Limb (tissue), 2 donors: ENCODE data around the gene GRK6.

Source experiments
- DNase-seq, 2 donors: peaks; one replicate each; pipeline ENCODE4 v3.0.0-alpha.2; 2016; ENCODE audit errors: extremely low spot score in 2 of 2

Gene GRK6

GRCh38 chr5:177426566-177427210 is at the start of gene GRK6:
TSS of gene GRK6 (plus strand) at chr5:177426676. CDS start at chr5:177426846, 170 bp downstream.
- DNase-seq: no peak

DNA sequence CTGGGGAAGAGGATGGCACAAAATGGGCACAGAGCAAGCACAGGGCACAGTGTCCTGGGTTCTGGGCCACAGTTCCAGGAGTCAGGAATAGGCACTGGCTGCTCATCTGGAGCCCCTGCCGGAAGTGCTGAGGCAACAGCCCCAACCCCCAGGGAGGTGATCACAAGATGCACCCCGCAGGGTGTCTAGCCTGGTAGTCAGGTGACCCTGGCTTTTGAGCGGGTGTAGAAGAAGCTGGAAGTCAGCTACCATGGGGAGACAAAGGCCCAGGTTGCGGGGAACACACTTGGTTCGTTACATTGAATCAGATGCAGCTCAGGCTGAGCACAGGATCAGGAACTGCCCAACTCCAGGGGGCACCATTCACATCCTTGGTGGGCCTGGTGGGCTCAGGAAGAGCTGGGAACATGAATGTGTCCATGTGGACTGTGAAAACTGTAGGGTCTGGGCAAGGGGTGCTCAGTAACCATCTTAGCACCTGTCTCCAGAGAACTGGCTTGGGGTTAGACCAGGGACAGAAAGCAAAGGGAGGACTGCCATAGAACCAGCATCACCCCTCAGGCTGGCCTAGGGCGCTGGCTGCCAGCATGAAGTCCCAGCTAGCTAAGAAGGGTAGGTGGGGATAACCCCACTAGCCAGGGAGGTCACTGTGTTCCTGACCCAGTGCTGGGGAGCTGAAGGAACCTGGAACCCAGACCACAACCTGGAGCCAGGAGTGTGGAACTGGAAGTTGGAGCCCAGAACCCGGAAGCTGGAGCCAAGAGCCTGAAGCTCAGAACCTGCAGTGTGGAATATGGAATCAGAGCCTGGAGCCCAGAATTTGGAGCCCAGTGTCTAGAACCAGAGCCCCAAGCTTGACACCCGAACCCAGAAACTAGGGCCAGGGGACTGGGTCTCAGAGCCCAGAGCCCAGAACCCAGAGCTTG is 48.4 kb upstream of the GRK6 start:
- DNase-seq: no peak

GRCh38 chr5:177378884-177379883 is 47.3 kb upstream of the GRK6 start:
- DNase-seq: no peak

GRCh38 chr5:177380805-177381126 is 45.7 kb upstream of the GRK6 start:
- DNase-seq: no peak

DNA sequence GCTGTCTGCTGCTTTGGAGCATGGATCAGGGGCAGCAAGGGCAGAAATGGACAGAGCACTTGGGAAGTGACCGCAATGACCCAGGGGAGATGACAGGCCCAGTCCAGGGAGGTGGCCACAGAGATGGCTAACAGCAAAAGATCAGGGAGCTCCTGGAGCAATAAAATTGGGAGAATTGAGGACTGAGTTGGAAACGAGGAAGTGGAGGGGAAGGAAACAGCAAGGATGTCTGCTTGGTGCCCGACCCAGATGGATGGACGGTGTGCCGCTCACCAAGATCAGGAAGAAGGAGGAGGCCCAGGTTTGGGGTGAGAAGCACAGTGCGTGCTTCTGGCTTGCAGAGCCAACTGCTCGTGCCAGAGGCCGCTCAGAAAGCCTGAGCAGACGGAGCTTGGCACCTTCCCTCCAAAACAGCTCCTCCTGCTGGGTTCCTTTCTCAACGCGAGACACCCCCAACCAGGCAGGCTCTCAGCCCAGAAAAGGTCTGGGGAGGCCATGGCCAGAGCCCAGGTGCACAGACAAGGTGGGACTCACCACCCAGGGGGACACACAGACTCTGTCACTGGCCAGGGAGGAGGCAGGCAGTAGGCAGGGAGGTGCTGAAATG is 44.0 kb upstream of the GRK6 start:
- DNase-seq: peak in 1 of 2 donors; percentile 35

- DNase-seq: no peak
Measured at GRCh38 chr5:177383181-177383580, 43.3 kb upstream of the GRK6 start.

DNA sequence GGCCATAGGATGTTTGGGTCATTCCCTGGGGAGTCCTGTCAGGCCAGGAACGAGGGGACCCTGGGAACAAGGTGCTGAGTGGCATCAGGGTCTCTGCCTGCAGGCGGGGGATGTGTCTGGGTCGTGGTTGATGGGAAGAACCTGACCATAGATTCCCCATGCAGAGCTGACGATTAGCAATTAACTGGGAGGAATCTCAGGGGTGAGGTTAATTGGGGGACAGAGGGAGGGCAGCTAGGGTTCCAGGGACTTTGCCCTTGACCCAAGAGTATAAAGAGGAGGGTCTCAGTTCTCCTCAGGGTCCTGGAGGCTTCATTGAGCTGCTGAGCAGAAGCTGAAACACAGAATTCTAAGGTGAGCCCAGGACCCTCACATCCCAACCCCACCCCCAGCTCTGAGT is 42.3 kb upstream of the GRK6 start, which contains the start of gene SLC34A1:
Gene SLC34A1 (plus strand): TSS at position 301 of the 400 bp plus-strand sequence. CDS start 1,308 bp downstream, outside the sequence.
- DNase-seq: no peak

- no peak for DNase-seq
Measured at GRCh38 chr5:177385720-177386119, 40.8 kb upstream of the GRK6 start.

DNA sequence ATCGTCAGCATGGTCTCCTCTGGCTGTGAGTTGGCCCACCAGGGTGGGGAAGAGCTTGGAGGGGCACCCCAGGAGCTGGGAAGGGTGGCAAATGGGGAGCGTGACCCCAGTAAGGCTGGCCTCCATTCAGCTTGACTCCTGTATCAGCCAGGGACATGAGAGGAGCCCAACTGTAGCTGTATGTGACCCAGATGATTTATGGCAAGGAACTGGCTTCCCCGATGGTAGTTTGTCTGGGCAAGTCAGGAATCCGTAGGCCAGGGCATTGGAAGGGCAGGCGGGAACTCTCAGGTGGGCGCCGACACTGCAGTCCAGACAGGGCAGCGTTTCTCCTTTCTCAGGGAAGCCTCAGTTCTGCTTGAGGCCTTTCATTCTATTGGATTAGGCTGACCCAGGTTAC is 39.9 kb upstream of the GRK6 start:
- DNase-seq: no peak

DNA sequence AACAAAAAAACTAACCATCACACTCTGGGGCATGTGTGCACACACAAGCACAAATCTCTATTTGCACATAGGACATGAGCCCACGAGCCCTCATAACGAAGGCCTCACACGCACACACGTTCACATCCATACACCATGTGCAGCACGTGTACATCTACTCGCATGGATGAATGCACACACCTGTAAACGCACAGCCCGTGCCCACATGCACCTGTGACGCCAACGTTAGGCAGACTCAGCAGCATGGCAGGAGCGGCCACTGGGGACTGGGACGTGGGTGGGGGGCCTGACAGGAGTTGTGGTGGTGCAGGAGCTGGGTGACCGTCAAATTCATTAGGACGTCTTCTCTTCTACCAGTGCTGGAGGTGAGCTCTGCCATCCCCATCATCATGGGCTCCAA is 39.1 kb upstream of the GRK6 start:
- DNase-seq: no peak

- DNase-seq: no peak
Measured at GRCh38 chr5:177388521-177389052, 37.9 kb upstream of the GRK6 start.

GRCh38 chr5:177389241-177390169 is 37.0 kb upstream of the GRK6 start:
- DNase-seq: no peak

GRCh38 chr5:177390363-177391300 is 35.8 kb upstream of the GRK6 start:
- DNase-seq: peak; percentile 84 to 92

DNA sequence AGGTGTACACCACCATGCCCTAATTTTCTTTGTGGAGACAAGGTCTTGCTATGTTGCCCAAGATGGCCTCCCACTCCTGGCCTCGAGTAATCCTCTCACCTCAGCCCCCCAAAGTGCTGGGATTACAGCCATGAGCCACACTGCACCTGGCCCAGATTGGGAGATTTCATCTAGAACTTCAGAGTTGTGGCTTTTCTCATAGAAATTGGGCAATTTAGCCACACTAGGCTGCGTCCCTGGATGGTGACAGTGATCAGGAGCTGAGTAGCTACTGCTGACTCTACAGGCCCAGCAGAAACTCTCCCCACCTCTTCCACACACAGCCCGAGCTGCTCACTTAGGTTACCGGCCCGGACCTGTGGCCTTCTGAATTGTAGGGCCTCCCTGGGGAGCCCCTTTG is 33.7 kb upstream of the GRK6 start:
- DNase-seq: no peak

DNA sequence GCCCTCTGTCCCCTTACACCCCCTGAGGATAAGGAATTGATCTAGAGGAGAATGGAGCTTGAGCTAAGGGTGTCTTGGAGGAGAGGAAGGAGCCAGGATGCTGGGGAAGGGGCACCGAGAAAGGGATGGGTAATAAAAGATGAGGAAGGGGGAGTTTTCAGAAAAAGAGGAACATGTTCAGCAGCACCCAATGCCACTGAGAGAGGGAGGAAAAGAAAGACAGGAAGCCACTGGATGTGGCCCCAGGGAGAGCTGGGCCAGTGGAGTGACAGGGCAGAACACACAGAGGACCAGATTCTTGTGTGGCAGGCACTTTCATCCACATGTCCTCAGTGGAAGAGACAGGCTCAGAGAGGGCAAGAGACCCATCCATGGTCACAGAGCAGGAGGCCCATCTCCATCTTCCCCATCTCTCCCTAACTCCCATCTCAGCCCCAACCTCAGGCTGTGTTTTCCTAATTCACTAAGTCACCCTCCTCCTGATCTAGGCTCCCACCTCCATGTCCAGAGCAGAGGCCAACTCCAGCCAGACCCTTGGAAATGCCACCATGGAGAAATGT is 33.2 kb upstream of the GRK6 start:
- no peak for DNase-seq

- DNase-seq: no peak
Measured at GRCh38 chr5:177393990-177394389, 32.5 kb upstream of the GRK6 start.

- DNase-seq: no peak
Measured at GRCh38 chr5:177396078-177396477, 30.4 kb upstream of the GRK6 start.

DNA sequence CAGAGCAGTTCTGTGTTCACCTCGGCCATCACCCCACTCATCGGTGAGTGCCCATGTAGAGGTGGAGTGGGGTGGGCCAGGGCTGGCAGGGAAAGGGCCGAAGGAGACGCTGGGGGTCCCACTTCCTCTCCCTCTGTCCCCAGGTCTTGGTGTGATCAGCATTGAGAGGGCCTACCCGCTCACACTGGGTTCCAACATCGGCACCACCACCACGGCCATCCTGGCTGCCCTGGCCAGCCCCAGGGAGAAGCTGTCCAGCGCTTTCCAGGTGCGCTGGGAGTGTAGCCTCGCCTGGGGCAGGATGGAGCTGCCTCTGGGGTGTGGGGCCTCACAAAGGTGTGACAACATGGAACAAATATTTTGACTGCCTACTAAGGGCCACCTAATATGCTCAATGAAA is 29.7 kb upstream of the GRK6 start:
- DNase-seq: no peak
